Stimulated activated naive CD8-positive, alpha-beta T cell treated with anti-CD3 and anti-CD28 coated beads, Interleukin-15, Interleukin-2, amounts not matched to agents 100 U/mL and 50 U/mL, for 24 hours (primary cell): ENCODE measurements around the gene EVX1.
A peak's percentile ranks its signal among the peaks of the same experiment; 100 is the strongest.

ENCODE experiments used
- ATAC-seq: fragments of 150-1000 bp; cut with Tn5 transposase; one replicate; pipeline ENCODE4 v1.10.0; 2021
- DNase-seq: peaks from one replicate; pipeline ENCODE4 v3.0.0; 2021

The EVX1 gene

DNA sequence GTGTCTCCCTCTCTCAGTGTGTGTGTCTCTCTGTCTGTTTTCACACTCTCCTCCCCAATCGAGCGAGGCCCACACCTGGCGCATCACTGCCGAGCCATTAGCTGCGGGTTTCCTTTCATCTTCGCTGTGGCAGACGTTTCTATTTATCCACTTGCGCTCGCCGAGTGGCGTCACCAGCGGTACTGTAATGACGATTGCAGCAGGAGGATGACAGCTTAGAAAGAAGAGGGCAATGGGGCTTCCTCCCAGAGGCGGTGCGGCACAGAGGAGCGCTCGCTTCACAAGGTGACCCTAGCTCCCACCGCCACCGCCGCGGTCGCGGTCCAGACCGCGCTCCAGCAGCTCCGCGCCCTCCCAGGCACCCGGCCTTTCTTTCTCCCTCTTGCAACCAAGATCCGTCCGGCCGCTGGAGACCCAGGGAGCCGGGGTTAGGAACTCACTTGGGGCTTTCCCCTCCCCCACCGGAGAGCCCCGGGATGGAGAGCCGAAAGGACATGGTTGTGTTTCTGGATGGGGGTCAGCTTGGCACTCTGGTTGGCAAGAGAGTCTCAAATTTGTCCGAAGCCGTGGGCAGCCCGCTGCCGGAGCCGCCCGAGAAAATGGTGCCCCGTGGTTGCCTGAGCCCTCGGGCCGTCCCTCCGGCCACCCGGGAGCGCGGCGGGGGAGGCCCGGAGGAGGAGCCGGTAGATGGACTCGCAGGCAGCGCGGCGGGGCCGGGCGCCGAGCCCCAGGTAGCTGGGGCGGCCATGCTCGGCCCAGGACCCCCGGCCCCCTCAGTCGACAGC lies at the start of gene EVX1:
EVX1 (plus strand) TSS at position 248 of the 785 bp plus-strand sequence; CDS start at position 477, 229 bp downstream.
- ATAC-seq (peak; percentile 30), DNase-seq (no peak)

DNA sequence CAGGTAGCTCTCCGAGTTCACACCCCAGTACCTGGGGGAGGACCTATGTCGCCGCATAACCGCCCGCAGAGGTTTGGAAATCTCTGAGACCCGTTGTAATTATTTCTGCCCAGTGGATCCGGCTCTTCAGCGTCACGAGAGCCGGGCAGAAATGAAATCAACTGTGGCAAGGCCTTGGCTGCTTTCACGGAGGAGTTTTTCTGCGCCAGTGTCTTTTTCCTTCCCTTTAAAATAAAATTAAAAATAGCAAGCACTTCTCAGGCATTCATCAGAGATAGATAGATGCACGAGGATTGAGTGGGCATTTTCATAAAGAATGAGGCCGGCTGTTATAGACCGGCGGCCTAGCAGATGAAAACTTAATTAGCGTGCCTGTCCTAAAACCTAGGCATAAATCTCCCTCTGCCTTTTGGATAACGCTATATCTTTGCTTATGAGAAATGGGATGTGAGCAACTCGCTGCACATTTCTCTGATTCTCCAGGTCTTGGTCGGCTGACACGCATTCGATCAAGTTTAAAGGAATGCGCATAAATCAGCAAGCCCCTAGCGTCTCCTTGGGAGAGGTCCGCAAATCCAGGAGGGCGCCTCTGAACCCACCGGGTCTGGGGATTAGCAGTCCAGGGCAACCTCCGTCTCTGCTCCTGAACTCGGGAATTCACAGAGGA lies 49.1 kb upstream of the EVX1 start:
- ATAC-seq (no peak), DNase-seq (no peak)

DNA sequence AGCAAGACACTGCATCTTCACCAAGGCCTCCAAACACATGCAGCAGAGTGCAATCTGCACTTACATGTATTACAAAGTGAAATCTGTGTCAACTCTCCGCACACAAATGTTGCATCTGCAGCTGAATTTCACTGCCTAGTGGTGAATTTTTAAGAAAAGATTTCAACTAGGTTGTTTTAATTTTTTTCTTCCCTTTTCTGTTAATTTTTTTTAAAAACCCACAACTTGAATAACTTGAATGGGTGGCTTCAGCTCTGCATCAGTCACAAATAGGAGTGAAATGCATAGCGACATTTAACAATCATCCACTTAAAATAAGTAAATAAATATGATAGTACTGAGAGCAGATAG lies 48.6 kb upstream of the EVX1 start:
- ATAC-seq = no peak

DNA sequence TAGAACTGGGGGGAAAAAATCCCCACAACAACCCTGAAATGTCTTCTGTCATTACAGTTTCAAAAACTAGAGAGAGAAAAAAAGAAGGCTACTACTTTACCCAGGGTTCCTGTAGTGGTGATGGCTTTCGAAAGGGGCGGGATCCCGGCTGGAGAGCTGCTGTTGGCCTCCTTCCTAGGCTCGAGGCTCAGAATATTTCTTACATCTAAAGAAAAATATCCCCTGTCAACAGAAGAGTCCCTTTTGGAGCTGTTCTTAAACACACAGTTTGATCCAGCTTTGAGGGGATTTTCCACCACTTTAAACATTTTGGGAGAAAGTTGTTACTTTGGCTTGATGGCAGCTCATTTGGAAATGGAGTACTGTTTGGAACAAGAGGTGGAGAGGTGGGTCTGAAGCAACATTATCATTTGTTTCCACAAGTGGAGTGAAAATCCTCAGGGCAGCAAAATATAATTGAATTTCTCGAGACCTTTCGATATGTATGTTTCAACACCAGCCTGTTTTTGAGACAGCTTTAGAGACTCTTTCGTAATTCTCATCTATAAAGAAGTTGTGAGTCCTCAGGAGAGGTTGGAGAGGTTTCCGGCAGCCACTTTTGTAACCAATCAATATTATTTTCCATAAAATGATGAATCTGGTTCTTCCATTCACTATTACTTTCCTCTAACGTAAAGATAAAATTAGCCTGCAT lies 47.8 kb upstream of the EVX1 start:
- DNase-seq = no peak
- no peak for ATAC-seq

More for the DNA sequence above, 48.6 kb upstream of the EVX1 start:
- no peak for DNase-seq

DNA sequence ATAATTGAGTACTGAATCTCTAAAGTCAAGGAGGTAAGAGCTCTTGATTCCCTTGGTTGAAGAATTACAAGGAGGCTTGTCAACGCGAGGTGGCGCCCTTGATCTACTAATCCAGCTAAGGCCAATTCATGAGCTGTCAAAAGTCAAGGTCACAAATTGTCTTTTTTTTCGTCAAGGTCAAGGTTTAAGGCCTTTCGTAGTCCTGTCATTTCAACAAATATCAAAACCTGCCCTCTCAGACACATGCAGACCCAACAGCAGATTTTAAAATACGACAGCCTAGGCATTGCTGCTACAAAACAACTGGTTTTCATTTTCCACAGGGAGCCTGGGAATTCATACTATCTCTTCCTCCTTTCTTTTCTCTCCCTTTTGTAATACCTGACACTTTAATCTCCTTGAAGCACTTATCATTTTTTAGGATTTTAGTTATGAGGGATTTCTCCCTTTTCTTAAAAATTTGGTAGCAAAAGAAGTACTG lies 46.3 kb upstream of the EVX1 start:
- peak; percentile 85 for DNase-seq
- ATAC-seq = no peak

DNA sequence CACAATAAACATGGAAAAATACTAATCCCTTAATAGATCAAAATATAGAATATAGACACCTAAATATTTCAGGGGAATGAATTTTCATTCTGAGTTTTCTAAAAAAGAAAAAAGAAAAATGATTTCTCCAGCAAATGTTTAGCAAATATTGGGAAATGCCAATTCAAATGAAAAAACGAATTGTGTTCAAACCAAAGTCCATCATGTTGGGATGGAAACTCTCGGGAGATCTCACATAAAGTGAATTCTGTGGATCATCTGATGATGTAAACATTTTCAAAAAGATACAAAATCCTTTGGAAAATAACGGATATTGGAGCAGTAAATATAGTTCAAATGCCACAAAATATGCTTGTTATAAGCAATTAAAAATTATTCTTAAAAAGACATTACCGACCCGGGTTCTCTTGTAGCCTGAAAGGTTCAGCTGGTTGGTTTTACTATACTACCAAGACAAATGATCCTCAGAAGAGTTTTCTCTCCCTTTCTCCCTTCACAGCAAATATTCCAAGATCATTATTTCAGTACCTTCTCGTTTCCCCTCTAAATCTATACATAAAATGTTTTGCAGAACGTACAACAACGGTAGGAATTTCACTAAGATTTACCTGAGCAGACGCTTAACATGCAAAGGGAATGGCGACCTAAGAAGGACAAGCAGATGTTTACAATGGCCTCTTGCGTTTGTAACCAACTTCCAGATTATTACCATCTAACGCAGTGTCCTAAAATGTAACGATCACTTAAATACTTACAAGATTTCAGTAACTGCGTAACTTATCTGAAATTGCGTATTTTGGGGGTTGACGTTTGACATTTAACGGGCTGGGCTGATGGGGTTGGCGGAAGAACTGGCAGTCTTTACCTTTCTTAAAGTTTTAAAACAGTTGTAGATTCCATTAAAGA lies 45.2 kb upstream of the EVX1 start:
- DNase-seq (no peak), ATAC-seq (no peak)

DNA sequence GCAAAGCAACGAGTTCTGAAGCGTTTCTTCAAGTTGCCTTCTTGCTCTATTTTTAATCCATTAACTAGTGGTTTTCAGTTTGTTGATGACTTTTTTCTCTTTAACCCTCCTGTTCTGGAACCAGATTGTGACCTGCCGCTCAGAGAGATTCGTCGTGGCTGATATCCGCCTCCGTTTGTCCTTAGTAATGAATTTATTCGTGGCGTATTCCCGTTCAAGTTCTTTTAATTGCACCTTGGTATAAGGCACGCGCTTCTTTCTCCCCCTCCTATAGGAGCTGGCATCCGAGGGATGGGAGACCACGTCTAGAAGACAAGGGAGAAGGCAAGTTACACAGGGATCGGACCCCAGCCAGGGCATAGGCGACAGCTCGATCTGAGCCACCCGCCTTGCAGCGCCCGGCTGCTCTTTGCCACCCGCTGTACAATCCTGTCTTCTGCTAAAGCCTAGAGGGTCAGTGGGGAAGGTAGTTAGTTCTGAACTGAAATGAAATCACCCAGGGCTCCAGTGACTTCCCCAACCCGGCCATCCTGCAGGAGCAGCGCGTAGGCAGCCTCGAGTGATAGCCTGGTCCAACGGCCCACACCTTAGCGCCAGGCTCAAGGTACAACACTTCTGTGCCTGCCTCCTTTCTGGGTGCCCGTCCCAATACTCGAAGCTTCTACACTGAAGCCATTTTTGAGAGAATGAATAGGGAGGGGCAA lies 44.3 kb upstream of the EVX1 start:
- DNase-seq = no peak

DNA sequence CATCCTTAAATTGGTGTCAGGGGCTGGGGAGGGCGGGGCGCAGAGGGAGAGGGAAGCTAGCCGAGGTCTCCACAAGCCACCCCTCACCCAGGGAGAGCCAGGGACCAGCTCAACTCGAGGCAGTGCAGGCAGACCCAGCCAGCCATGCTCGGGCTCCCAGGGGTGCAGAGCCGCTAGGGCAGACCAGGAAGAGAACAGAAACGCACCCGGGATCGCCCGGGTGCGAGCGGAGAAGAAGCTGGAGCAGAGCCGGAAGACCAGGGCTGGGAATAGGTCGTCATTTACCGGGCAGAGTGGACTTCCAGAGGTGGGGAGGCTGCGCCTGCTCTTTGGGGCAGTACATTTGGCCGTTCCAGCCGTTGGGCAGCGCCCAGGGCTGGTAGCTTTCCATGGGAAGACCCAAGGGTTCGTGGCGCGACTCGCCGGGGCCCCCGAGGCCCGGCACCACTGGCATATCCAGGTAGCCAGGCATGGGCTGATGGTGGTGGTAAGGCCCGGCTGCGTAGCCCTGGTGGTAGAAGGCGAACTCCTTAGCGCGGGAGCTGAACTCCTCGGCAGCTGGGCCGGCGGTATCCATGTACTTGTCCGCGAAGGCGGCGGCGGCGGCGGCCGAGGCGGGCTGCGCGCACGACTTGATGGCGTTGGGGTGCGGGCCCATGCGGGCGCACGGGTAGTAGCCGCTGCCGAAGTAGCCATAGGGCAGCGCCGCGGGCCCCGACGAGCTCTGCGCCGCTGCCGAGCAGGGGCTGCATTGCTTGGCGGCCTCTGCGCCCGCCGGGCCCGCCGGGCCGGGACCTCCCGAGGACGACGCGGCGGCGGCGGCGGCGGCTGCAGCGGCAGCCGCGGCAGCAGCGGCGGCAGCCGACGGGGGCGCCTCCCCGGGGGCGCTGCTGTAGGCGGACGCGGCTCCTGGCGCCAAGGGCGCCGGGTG lies 43.5 kb upstream of the EVX1 start:
- DNase-seq = no peak

More for the DNA sequence above, 44.3 kb upstream of the EVX1 start:
- no peak for ATAC-seq

DNA sequence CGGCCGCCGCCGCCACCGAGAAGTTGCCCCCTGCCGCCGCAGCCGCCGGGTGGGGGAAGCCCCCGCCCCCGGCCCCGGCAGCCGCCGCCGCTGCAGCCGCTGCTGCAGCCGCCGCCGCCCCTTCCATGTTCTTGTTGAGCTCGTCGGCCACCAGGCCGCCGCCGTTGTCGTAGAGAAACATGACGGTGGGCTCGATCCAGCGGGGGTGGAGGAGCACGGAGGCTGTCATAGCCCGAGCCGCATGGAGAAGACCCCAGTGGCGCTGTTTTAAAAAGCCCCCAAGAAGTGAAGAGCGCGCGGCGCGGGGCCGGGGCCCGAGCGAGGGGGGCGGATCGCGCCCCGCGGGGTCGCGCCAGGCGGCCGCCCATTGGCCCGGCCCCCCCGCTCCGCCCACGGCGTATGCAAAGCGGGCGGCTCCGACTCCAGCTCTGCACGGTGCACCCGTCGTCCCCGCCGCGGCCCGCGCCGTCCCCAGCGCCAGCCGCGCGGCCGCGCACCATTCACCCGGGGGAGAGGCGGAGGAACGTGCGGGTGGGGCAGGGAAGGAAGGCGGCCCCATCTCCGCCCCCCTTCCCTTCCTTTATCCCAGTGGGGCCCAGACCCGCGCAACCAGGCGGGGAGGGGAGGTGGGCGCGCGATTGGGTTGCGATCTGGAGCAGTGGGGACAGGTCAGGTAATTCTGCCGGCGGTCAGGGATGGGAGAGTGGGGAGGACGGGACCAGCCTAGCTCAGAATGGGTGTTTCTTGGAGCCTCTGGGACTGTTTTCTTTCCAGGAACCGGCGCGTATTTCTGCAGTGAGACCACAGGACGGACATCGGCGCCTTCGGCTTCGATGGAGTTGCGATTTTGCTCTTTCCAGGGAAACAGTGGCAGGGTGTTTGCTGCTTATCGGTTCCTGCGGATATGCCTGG lies 42.5 kb upstream of the EVX1 start, which contains the start of gene HOXA13:
HOXA13 (minus strand) TSS at position 243 of the 912 bp plus-strand sequence; CDS start at position 229, 14 bp downstream.
- no peak for DNase-seq
- ATAC-seq = peak; percentile 57

More for the DNA sequence above, 43.5 kb upstream of the EVX1 start:
- ATAC-seq = no peak

DNA sequence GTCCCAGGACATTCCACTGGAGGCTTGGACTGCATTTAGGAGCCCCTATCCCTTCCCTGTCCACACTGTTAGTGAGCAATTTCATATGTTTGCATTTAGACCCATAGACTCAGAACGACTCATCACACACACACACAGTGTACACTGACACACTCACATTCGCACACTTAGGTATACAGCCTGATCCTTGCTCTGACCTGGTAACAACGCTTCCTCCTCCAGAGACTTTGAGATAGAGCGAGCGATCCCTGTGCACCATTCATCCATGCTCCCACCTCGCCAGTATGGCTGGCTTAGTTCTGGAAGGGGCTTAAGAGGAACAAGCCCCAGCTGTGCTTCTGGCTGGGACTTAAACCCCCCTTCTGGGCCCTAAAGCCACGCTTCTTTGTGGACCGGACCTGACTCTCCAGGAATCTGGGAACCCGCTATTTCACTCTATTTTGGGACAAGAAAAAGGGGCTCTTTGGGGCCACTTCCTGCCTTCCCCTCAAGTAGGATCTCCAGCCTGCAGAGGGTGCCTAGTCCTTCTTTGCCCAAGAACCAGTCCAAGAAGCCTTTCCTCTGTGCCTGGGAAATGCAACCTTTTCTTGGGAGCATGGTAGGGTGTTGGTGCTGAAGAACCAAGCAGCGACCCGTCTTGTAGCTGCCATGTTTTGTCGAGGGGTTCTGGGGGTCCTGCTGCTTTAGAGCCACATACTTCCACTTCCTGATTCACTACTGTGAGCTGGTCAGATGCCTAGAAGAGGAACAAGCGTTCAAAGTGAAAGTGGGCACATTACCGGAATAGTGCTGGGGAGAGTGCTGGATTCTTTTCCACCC lies 41.6 kb upstream of the EVX1 start:
- DNase-seq = no peak
- no peak for ATAC-seq

DNA sequence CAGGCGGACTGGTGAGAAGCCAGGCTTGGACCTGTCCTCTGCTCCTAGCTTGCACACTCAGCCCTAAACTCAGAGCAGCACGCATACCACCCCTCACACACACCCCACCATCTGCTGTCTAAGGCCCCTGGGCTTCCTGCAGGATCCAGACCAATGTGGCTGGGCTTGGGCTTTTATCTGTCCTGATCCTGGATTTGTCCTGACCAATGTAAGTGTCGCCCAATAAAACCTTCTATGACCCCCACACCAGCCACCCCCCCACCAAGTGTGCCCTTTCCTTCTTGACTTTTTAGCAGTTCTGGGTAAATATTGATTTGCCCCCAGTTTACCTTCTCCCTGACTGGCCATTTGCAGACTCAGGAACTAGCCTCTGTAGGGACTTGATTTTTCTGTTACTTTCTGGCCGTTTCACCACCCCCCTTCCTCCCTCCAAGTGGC lies 41.0 kb upstream of the EVX1 start:
- ATAC-seq (no peak), DNase-seq (no peak)

DNA sequence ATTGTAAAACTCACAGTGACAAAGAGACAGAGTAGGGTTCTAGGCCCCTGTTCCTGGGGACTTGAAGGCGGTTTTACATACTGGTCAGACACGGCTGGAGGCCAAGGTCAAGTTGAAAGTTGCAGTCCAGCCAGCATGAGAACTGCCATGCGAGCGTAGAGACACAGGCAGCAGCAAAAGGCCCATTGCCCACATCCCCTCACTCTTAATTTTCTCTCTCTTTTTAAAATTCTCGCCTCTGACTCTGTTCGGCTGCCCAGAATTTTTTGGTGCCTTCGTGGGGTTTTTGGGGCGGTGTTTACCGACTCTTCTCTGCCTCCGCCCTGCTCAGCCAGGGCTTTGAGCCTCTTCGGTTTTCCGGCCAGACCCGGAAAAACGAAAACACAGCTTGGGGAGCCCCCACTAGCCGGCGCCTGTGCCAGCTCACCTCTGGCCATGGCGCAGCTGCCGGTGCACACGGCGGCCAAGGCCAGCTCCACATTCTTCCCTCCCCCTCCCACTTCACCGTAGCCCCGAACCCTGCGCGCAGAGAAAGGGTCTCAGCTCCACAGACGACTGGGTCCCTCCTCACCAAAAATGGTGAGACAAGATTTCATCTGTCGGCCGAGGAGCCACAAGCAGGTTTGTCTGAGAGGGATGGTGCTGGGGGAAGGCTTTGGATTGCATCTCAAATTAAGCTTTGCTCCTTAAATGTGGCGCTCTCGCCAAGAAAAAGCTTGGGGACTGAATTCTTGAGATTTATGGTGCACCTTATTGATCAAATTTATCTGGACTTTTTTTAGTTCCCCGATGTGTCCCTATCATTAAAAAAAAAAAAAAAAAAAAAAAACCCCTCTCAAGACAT lies 40.4 kb upstream of the EVX1 start:
- DNase-seq (no peak), ATAC-seq (no peak)

DNA sequence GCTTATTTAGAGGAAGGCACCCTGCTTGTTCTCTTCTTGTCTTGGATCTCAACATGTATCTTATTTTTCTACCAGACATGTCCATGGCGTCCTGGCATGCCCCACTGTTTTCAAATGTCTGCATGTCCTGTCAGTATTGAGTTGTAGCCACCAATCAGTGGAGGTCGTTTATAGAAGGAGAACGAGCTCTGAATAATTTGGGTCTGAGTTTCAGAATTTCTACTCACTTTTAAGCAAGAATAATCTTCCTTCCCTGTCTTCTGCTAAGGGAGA lies 39.8 kb upstream of the EVX1 start:
- DNase-seq (no peak), ATAC-seq (no peak)

DNA sequence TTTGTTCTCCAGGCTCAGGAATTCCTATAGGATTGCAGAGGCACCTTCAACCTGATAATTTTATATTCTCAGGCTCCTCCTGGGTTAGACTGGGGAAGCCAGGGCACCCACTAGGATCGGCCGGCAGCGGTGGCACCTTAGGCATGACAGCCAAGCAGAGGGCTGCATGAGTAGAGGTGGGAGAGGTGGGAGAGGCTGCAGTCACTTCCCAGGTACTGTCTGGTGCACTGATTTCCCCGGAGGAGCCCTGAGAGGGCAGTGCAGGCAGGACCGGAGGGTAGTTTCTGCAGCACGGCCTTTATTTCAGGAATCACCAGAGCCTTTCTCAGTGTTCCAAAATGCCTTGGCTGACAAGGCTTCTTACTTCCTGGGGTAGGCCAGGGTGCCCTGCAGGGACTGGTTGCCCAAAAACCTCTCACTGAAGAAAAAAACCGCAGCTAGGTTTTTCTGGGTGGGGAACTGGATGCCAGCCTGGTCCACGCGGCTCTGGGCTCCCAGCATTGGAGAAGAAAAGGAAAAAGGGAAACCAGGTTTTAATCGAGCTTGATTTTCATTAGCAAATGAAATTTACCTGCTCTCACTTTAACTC lies 39.1 kb upstream of the EVX1 start:
- no peak for ATAC-seq

DNA sequence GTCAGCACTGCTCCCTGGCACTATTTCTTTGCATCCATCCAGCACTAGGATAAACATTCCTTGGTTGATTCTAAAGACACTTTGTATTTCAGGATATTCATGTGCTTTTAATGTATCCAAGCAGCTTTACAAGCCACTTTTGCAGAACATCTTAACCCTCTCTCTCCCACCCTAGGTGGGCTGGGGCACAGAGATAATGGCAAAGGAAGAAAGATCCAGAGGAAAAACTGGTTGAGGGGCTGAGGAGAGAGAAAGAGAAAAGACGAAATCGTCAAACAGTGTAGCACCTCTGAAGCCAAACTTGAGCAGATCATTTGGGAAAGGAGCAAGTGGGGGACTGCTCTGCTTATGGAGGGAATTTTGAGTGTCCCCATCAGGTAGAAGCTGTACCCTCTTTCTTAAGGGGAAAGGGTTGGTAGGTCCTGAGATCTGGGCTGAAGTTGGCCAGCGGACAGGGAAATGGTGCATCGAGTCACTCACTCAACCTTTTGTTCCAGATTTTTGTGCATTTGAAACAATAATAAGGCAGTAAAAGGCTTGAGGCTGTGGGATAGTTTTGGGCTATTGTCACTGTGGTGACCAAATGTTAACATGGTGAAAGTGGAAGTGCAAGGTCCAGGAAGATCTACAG lies 38.5 kb upstream of the EVX1 start:
- ATAC-seq = no peak

More for the DNA sequence above, 39.1 kb upstream of the EVX1 start:
- no peak for DNase-seq

DNA sequence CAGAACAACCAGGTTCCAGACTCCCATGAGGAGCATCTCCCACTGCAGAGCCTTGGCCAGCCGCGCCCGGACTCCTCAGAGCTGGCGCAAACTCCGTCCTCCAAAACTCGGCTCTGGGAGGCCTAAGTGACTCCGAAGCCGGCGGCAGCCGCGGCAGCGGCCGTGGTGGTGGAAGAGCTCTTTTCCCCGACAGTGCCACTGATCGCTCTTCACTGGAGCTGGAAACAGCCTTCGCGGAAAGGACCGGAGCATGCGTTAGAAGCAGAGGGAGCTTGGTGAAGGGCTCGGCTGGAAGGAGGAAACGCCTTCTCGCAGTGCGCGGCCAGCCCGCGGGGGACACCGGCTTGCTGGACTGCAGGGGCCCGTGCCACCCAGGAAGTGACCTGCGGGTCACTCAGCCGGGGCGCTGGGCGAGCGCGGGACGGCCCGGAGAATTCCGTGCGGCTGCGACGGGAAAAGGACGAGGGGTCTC lies 37.7 kb upstream of the EVX1 start:
- no peak for ATAC-seq
- no peak for DNase-seq

More for the DNA sequence above, 38.5 kb upstream of the EVX1 start:
- DNase-seq = no peak
